Omental fat pad (tissue), 4 donors: ENCODE results near the gene ACOXL. TPM values are rescaled to one million over a fixed set of nuclear protein-coding genes. Genes with fewer than 3 reads are reported as not detected.

Experiments used
- ATAC-seq: fragments of 150-250 bp; one replicate; pipeline ENCODE4 v1.9.1; 2016; ENCODE audit warnings: mild to moderate bottlenecking, moderate library complexity; ENCODE audit not compliant: low FRiP score
- DNase-seq: peaks from one replicate; pipeline ENCODE4 v3.0.0-alpha.2; 2019; ENCODE audit warnings: low spot score
- total RNA-seq, 4 donors: library from RNA; depleted of rRNA; stranded (reverse); fragments of >200 nt; gene quantifications; one replicate each; pipeline ENCODE4 v1.1.0, GENCODE V29; 2016
- TF ChIP-seq, protein P1 (sequence below), 3 donors: fragments of 450-650 bp; IDR thresholded peaks; one replicate each; pipeline ENCODE4 v1.5.1; 2016 to 2017; ENCODE audit warnings: antibody characterized with exemption in 3 of 3, mild to moderate bottlenecking in 3 of 3, moderate library complexity in 2 of 3

Gene ACOXL
- total RNA-seq, 4 donors from 2014 or later, result 0.12 to 0.84 TPM; not detected in 2

DNA sequence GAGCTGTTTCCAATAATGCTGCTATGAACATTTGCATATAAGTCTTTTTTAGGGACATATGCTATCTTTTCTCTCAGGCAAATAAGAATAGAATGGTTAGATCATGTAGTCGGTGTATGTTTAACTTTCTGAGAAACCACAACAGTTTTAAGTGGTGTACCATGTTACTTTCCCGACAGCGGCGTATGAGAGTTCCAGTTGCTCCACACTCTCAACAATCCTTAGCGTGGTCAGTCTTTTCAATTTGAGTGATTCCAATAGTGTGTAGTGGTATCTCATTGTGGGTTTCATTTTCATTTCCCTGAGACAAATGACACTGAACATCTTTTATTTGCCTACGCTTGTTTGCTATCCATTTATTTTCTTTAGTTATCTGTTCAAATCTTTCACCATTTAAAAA, 149.5 kb downstream of the ACOXL start:
- TF ChIP-seq, protein P1, sequence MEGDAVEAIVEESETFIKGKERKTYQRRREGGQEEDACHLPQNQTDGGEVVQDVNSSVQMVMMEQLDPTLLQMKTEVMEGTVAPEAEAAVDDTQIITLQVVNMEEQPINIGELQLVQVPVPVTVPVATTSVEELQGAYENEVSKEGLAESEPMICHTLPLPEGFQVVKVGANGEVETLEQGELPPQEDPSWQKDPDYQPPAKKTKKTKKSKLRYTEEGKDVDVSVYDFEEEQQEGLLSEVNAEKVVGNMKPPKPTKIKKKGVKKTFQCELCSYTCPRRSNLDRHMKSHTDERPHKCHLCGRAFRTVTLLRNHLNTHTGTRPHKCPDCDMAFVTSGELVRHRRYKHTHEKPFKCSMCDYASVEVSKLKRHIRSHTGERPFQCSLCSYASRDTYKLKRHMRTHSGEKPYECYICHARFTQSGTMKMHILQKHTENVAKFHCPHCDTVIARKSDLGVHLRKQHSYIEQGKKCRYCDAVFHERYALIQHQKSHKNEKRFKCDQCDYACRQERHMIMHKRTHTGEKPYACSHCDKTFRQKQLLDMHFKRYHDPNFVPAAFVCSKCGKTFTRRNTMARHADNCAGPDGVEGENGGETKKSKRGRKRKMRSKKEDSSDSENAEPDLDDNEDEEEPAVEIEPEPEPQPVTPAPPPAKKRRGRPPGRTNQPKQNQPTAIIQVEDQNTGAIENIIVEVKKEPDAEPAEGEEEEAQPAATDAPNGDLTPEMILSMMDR (IDR thresholded peaks at IDR 0.05), result no peak
- ATAC-seq (no peak), DNase-seq (no peak)

DNA sequence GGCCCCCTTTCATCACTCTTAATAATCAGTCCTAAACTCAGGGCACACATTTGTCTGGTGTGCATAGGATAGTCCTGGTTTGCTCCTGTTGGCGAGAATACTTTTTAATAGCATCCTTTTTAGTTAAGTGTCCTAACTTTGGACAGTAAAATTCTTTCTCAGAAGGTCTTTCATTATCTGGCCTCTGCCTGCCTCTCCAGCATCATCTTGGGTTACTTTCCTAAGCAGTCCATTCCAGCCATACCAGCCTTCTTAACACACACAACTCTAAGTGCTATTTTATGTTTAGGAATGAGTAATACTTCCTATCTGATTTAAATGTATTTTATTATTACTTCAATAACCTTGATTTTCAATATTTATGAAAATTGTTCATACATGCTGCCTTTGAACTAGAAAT, 151.0 kb downstream of the ACOXL start:
- TF ChIP-seq, protein P1 (IDR thresholded peaks at IDR 0.05), result no peak
- ATAC-seq (no peak), DNase-seq (no peak)

DNA sequence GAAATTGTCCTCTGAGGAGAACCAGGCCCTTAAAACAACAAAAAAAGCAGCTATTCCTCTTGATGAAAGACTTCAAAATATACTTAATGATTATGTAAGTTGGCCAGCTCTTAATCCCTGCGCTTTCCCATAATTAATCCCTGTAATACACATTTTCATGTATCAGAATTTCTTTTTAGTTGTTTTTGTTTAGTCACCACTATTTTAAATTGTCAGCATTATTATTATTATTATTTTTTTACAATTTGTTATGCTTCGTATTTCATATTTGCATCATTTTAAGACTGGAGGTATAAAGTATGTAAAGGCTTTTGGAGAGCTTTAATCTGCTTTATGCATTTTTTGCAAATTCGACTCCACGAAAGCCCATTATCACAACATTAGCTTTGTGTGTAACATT, 152.9 kb downstream of the ACOXL start:
- ATAC-seq (no peak), DNase-seq (no peak)
- TF ChIP-seq, protein P1 (IDR thresholded peaks at IDR 0.05), result no peak

DNA sequence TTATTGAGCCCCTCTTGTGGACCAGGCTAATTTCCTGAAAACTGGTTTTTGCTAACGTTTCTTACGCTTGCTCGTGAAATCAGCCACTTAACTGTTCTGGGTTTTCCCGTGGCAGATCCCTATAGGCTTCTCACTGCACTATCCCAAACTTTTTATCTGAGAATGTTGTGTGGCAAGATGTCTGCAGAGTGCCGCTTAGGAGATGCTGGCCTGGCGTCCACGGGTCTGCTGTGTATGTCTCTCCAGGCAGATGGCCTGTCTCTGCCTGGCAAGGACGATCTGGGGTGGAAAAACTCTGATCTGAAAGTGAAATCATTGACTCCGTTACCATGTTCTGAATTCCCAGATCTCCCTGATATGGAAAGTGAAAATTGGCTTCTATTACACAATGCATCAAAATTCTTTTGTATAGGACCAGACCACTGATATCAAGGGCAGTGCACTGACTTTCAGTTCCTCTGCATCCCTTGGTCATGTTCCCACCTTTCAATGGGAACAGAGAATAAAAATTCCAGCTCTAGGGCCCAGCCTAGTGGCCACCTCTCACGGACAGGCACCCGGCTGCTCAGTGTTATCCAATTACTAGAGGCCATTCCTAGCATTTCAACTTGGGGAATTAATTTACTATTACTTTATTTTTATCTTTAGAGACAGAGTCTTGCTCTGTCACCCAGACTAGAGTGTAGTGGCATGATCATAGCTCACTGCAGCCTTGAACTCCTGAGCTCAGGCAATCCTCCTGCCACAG, 154.6 kb downstream of the ACOXL start:
- ATAC-seq, result no peak
- TF ChIP-seq, protein P1 (IDR thresholded peaks at IDR 0.05), result no peak
- no peak for DNase-seq

DNA sequence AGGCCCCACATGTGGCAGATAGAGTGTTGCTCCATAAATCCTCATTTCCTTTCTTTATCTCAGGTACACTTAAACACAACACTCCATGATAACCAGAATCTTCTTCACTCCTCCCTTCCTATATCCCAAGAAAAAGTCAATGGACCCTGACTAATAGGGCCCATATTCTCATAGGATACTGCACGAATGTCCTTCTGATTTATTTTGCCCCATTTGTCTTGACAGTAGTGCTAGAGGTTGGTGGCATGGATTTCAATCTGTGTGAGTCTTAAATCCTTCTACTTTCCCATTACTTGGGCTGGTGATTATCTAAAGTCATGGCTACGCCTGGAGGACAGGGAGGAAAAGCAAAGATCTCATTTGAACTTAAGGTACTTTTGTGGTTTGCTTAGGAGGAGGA, 156.0 kb downstream of the ACOXL start:
- TF ChIP-seq, protein P1 (IDR thresholded peaks at IDR 0.05), result no peak
- DNase-seq, result no peak
- no peak for ATAC-seq

DNA sequence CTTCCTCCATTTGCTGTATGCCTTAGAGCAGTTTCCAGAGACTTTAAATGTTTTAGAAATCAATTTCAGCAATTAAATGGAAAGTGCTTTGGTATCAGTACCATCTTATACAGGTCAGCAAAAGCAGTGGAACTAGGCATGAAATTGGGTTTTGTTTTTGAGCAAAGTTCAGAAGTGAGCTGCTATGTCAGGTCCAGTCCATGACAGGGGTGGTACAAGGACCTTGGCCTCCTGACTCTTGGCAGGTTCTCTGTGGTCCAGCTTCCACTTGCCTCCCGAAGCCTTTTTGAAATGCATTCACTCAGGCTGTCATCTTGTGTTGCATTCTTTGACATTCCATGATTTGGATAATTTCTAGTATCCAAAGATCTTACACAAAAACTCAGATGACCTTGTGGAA, 159.3 kb downstream of the ACOXL start:
- TF ChIP-seq, protein P1 (IDR thresholded peaks at IDR 0.05), result no peak

DNA sequence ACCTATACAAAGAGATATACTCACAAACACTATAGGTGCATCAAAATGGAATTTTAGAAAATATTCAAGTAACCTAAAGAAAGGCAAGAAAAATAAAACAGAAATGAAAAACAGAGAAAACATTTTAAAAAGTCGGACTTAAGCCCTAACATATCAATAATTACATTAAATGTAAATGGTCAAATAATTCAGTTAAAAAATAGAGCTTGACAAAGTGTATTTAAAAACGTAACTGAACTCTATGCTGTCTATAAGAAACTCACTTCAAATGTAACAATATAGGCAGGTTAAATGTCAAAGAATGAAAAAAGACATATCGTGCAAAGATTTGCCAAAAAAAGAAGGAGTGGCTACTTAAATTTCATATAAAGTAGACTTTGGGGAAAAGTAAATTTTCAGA, 163.9 kb downstream of the ACOXL start:
- DNase-seq (no peak), ATAC-seq (no peak)
- TF ChIP-seq, protein P1 (IDR thresholded peaks at IDR 0.05), result no peak

More for the DNA sequence above, 159.3 kb downstream of the ACOXL start:
- DNase-seq (no peak), ATAC-seq (no peak)
